Melanocyte of skin (primary cell): Measurements from ENCODE around the gene RAB30. TPM values are rescaled to one million over a fixed set of nuclear protein-coding genes. Genes with fewer than 3 reads are reported as not detected.

ENCODE experiments used
- small RNA-seq, 2 donors: library from RNA; depleted of rRNA; stranded (forward); fragments of <200 nt; gene quantifications; one replicate each; pipeline ENCODE3, GENCODE V24; 2012
- total RNA-seq, 2 donors: library from RNA; depleted of rRNA; stranded (reverse); fragments of >200 nt; gene quantifications; 2 replicates each; pipeline ENCODE4 v1.2.3, GENCODE V29; 2012

Gene RAB30
- 10 to 100 TPM; 10.7 to 17.2 TPM for total RNA-seq

GRCh38 chr11:83071567-83072349 is at the start of gene RAB30:
Gene RAB30 (minus strand): TSS chr11:83071897. CDS start chr11:82997316, 74,581 bp downstream.

Small RNA genes lying within 50 kb of the gene (small RNA-seq; reads per million reads assigned to genes)
- gene SNORA70E: 0 reads per million in 2 donors

Other genes with a start within 250 kb of the RAB30 start
- gene PRCP, start 171.5 kb downstream of the RAB30 start, total RNA-seq: 10 to 100 TPM; 33.6 to 35.4 TPM
- gene DDIAS, start 170.2 kb downstream of the RAB30 start, total RNA-seq: 10 to 100 TPM in 1 of 2 donors, 1 to 10 TPM in 1; 6.2 to 17.6 TPM
- gene PCF11, start 85.2 kb upstream of the RAB30 start, total RNA-seq: 10 to 100 TPM; 34.0 to 41.6 TPM
- gene ANKRD42, start 121.8 kb upstream of the RAB30 start, total RNA-seq: 1 to 10 TPM; 6.2 to 6.3 TPM
- 10 to 100 TPM; 37.3 to 38.5 TPM for gene CCDC90B, start 214.5 kb upstream of the RAB30 start, total RNA-seq